Activated CD8-positive, alpha-beta memory T cell treated with anti-CD3 and anti-CD28 coated beads, Interleukin-2, amount 50 U/mL, for 48 hours (primary cell): Measurements from ENCODE around the gene CCNF.
"Not testable (repeated sequence)": the region's sequence is repeated elsewhere in the genome, so short reads cannot be mapped to it uniquely, and the experiment has no call there.

ENCODE experiments used
- DNase-seq: peaks from one replicate; pipeline ENCODE4 v3.0.0-alpha.2; 2020

Gene CCNF

GRCh38 chr16:2429771-2430663 lies 770 bp downstream of the CCNF start:
- no peak for DNase-seq

- no peak for DNase-seq
Observed at GRCh38 chr16:2432286-2432685, 3.0 kb downstream of the CCNF start.

DNA sequence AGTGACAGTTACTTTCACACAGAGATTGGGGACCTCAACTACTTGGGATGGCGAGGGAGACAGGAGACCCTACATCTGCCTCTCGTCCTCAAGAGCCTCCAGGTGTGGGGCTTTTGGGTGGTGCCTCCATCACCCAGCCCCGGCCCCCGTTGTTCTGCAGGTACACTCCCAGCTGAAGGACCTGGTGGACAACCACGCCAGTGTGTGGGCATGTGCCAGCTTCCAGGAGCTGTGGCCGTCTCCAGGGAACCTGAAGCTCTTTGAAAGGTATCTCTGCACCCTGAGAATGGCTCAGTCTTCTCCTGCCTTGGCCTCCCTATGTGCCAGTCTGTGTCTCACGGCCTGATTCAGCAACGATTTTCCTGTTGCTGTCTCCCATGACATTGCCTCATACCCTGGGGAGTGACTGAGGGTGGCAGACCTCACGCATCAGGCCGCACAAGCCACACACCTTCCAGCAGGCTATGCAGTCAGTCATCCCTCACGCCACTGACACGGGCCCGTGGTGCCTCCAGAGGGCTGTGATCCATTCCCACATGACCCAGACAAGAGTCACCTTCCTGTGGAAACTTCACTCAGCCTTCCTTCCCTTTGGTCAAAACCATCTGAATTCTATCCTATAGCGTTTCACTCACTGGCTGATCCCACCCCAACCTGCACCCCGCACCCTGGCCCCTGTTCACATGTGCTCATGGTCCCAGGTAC lies 3.7 kb downstream of the CCNF start:
- no peak for DNase-seq

DNA sequence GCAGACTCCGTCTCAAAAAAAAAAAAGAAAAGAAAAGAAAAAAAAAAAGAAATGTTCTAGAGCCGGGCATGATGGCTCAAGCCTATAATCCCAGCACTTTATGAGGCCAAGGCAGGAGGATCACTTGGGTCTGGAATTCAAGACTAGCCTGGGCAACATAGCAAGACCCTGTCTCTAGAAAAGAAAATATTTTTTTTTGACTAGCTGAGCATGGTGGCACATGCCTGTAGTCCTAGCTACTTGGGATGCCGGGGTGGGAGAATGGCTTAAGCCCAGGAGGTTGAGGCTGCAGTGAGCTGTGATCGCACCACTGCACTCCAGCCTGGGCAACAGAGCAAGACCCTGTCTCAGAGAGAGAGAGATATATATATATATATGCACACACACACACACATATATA lies 6.0 kb downstream of the CCNF start:
- DNase-seq: not testable (repeated sequence)

- DNase-seq: no peak
Observed at GRCh38 chr16:2436110-2436509, 6.9 kb downstream of the CCNF start.

- DNase-seq: no peak
Observed at GRCh38 chr16:2437032-2437790, 8.0 kb downstream of the CCNF start.

DNA sequence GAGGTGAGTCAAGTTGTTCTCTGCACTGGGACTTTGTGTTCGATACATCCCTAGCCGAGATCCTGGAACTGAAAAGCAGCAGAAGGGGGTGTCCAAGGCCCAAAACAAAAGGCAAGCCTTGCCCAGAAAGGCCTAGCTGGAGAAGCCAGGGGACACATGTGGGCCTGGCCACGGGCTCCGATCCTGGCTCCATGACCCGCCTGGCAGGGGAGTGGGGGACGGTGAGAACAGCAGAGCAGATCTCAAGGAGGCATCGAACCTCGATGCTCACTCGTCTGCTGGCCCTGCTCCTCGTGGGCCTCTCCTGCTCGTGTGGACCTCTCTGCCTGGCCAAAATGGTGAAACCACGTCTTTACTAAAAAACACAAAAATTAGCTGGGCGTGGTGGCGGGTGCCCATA lies 8.9 kb downstream of the CCNF start:
- DNase-seq: no peak

DNA sequence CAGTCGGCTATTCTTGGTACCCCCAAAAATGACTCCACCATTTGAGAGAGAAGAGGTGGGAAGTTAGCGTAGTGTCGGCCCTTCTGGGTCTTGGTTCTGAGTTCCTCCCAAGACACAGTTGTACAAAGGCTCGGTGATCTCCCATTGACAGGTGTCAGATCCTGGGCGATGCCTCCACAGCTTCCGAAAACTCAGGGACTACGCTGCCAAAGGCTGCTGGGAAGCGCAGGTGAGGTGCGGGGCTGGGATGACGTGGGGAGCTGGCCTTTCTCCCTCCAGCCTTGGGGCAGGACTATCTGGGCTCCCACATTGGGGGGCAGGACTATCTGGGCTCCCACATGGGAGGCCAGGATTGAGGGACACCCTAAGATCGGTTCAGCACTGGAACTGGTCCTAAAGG lies 10.4 kb downstream of the CCNF start:
- no peak for DNase-seq

DNA sequence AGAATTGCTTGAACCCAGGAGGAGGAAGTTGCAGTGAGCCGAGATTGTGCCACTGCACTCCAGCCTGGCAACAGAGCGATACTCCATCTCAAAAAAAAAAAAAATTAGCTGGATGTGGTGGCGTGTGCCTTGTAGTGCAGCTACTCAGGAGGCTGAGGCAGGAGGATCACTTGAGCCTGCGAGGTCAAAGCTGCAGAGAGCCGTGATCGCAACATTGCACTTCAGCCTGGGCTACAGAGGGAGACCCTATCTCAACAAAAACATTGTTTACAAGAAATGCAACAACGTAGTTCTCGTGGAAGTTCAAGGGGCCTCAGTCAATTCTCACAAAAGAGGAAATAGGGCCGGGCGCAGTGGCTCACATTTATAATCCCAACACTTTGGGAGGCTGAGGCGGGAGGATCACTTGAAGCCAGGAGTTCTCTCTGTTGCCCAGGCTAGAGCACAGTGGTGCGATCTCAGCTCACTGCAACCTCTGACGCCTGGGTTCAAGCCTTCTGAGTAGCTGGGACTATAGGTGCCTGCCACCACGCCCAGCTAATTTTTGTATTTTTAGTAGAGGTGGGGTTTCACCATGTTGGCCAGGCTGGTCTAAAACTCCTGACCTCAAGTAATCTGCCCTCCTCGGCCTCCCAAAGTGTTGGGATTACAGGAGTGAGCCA lies 12.0 kb downstream of the CCNF start:
- not testable (repeated sequence) for DNase-seq

GRCh38 chr16:2443555-2443954 lies 14.3 kb downstream of the CCNF start:
- DNase-seq: no peak

GRCh38 chr16:2447920-2448583 lies 18.8 kb downstream of the CCNF start:
- no peak for DNase-seq

- no peak for DNase-seq
Observed at GRCh38 chr16:2449118-2449517, 19.9 kb downstream of the CCNF start.

- DNase-seq: no peak
Observed at GRCh38 chr16:2450535-2450934, 21.3 kb downstream of the CCNF start.

- DNase-seq: no peak
Observed at GRCh38 chr16:2450975-2451381, 21.7 kb downstream of the CCNF start.

DNA sequence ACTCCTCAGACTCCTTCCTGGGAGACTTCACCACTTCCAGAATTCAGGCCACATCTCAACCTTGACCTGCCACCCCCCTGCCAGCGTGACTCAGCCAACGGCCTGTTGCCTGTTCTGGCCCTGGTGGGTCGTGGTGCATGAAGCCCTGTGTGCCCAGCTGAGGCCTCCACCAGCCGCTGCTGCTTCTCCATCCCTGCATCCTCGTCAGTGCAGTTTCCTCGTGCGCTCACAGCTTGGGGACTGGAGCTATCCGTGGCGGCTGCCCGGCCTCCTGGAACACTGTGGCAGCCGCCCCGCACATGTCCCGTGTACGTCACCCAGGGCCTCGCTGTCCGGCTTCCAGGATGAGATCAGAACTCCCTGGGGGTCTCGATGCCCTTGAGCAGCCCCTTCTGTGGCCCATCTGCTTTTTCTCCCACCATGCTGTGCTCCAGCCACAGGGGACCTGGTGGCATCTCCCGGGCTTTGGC lies 22.6 kb downstream of the CCNF start:
- DNase-seq: no peak

GRCh38 chr16:2452650-2453049 lies 23.4 kb downstream of the CCNF start:
- DNase-seq: no peak

- no peak for DNase-seq
Observed at GRCh38 chr16:2455081-2455845, 26.0 kb downstream of the CCNF start.

- DNase-seq: no peak
Observed at GRCh38 chr16:2456551-2457153, 27.4 kb downstream of the CCNF start.

GRCh38 chr16:2457267-2457666 lies 28.0 kb downstream of the CCNF start:
- no peak for DNase-seq

DNA sequence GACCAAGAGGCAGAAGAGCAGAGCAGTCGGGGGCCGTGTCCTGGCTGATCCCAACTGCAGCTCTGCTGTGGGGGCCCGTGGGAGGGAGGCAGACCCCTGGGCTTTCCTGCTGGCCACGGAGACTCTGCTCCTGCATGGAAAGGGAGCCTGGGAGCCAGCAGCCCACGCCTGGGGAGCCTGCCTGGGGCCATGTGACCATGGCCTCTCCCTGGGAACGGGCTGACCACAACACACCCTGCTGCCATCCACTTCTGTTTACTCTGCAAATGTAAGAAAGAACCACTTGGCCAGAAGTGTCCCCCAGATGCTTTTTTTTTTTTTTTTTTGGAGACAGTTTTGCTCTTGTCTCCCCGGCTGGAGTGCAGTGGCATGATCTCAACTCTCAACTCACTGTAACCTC lies 28.7 kb downstream of the CCNF start:
- DNase-seq: no peak
